Activated CD8-positive, alpha-beta memory T cell treated with anti-CD3 and anti-CD28 coated beads, Interleukin-2, amount 50 U/mL, for 1 hour (primary cell): ENCODE data around the gene LOXL3.
A peak's percentile ranks its signal among the peaks of the same experiment; 100 is the strongest.

Experiments
- DNase-seq: peaks from one replicate; pipeline ENCODE4 v3.0.0-alpha.2; 2020; ENCODE audit errors: extremely low read depth

LOXL3 gene

GRCh38 chr2:74553892-74554819 lies at the start of gene LOXL3, which contains the start of gene DOK1:
Gene LOXL3, minus strand, starts transcription at chr2:74553942. Its CDS starts 1,308 bp downstream, at chr2:74552634.
Gene DOK1, plus strand, starts transcription at chr2:74554720. Its CDS starts 35 bp downstream, at chr2:74554755.
- DNase-seq: peak; percentile 47

DNA sequence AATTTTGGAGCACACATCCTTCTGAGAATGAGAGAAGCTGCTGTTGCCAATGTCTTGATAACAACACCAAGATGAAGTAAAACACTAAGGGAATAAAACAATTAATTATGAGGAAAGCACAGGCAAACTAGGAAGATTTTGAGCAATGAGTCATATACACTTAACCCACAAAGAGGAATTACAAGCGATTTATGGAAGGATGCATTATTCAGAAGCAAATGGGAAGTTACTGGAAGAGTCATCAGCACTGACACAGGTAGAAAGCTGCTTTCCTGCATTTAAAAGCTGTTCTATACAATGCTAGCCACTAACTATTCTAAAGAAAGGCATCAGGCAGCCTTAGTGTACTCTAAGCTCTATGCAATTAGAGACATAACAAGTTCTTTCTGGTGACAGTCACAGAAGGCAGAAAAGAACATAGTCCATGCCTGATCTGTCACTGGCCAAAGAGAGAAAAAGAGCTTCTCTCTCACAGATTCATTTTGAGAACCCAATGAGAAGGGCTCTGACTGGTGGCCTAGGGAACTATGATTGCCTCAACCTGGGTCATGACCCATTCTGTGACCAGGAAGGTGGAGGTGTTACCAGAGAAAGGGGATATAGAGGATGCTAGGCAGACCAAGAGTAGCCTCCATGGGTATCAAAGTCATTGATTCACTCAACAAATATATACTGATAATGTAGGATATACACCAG lies 49.0 kb upstream of the LOXL3 start:
- DNase-seq: no peak

DNA sequence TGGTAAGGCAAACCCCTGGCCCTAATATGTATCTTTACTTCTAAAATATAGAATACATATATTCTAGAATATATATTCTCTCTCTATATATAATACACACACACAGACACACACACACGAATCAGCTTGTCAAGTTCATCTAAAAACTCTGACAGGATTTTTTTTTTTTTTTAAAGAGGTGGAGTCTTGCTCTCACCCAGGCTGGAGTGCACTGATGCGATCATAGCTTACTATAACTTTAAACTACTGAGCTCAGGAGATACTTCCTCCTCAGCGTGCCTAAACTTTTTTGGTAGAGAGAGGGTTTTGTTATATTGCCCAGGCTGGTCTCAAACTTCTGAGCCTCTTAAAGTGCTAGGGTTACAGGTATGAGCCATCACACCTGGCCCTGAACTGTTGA lies 45.9 kb upstream of the LOXL3 start:
- no peak for DNase-seq

GRCh38 chr2:74597410-74597809 lies 43.7 kb upstream of the LOXL3 start:
- no peak for DNase-seq

- no peak for DNase-seq
These were observed 42.8 kb upstream of the LOXL3 start for GRCh38 chr2:74596584-74596983.

DNA sequence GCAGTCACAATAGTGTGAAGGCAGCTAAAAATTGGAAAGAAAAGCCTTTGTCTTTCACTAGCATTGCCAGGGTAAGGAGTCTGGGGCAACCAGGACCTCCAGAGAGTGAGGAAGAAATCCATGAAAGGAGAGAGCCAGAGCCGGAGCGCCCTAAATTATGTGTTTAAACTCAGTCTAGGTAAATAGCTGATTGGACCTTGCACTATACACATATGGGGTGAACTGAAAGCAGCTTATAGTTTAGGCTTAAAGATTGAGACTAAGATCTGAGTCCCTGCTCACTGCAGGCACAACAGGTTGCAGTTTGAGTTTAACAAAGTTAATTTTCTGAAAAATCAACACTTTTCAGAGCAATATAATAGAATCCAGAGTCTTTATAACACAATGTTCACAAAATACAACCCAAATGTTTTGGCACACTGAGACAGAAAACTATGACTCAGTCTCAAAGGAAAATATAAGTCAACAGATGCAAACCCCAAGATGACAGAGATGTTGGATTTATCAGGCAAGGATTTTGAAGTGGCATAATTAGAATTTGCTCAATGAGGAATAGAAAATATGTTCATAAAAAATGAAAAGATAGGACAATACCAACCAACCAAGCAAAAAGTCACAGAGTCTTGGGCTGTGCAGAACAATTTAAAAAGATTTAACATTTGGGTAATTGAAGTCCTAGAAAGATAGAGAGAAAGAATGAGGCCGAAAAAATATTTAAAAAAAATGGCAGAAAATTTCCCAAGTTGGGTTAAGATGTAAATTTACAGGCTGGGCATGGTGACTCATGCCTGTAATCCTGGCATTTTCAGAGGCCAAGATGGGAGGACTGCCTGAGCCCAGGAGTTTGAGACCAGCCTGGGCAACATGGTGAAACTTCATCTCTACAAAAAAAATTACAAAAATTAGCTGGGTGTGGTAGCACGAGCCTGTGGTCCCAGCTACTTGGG lies 40.4 kb upstream of the LOXL3 start:
- DNase-seq: no peak

DNA sequence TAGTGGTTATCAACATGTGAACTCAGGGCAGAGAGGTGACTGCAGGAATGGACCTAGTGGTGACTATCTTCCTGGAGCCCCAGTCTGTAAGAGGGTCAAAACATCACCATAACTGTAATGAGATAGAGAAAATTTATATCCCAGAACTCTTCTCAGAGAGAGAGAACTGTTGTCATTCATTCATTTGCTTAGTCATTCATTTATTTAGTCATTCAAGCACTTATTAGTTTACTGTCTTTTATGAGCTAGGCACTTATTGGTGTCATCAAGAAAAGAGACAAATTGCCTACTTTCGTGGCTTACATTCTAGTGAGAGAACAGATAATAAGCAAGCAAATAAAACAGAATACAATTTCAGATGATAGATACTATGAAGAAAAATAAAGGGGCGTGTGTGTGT lies 34.9 kb upstream of the LOXL3 start:
- DNase-seq: no peak

GRCh38 chr2:74587664-74588277 lies 34.0 kb upstream of the LOXL3 start:
- no peak for DNase-seq

DNA sequence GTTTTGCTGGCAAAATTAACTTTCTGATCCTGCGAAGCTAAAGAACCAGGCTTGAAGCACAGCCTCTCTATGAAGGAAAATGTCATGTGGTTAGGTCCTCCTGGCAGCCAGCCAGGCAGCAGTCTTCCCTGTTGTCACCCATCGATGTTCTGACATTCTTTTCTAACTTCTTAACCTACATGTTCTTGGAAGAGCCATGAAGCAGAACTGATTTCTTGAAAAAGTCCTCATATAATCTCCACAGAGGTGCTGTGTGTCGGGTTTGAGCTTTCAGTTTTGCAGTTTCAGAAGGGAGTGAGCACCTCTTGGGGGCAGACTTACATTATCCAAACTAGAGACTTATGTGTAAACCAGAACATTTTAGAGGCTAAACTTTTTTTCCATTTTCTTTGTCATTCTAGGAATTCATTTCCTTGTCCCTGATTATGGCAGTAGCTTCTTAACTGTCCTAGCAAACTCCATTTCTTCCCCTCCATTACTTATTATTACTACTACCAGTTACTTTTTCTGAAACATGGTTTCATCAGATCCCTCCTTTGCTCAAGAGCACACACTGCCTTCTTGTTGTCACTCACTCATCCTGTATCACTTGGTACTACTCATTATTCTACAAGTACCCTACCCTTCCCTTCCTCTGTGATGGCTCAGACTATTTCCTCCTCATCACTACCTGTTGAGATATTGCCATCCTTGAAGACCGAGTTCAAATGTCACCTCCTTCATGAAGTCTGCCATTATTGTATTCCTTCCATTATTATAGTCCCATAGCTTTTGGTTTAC lies 31.9 kb upstream of the LOXL3 start:
- DNase-seq: no peak

- DNase-seq: no peak
These were observed 30.4 kb upstream of the LOXL3 start for GRCh38 chr2:74584088-74584645.

DNA sequence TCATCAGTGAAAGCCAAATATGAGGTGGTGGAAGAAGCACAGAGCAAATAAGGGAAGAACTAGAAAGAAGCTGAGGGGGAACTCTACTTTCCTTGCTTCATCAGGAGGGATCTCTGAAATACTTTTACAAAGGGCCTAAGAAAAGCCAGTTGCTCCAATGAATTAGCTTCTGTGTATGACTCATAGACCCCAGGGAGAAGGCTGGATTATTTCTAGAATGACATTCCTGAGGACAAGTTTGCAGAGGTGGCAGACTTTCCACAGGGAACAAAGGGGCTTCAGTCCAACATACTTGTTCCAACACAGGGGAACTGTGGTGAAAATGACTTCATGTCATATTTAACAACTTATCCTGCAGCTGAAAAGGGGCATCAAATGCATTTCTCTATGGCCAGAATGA lies 29.8 kb upstream of the LOXL3 start:
- DNase-seq: no peak

- DNase-seq: no peak
These were observed 28.4 kb upstream of the LOXL3 start for GRCh38 chr2:74582184-74582583.

DNA sequence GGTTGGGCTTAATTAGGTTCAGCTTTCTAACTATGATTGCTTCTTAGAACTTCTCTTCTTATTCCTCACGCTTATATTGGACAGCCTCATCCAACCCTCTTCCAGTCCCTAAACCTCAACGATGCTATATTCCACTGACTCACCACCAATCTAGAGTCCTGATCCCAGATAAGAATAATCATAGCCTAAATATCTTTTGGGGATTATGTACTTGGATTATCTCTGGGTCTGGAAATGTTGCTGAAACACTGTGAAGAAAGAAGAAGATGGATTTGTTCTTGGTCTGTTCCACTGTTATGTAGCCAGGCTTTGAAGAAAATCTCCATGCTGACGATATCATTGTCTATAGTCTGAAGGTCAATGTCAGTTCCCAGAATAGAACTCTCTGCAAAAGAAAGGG lies 27.7 kb upstream of the LOXL3 start:
- DNase-seq: no peak

- DNase-seq: no peak
These were observed 24.7 kb upstream of the LOXL3 start for GRCh38 chr2:74578408-74578807.

DNA sequence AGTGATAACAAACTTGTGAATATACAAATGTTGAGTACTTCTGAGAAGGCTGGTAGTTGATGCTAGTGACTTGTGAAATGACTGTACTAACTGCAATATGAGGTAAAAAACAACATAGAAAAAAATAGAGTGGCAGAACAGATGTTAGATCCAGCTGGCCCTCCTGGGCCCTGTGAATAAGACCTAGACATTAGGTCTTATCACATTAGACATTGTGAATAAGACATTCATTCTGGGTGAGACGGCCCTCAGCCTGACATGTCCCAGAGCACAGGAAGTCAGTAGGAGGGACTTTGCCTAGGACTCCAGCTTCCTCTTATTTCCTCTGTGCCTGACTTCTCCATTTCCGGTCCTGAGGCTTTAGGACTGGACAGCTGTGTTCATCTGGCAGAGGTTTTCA lies 23.7 kb upstream of the LOXL3 start:
- no peak for DNase-seq

- DNase-seq: no peak
These were observed 23.1 kb upstream of the LOXL3 start for GRCh38 chr2:74576863-74577229.

GRCh38 chr2:74576211-74576862 lies 22.6 kb upstream of the LOXL3 start:
- no peak for DNase-seq

DNA sequence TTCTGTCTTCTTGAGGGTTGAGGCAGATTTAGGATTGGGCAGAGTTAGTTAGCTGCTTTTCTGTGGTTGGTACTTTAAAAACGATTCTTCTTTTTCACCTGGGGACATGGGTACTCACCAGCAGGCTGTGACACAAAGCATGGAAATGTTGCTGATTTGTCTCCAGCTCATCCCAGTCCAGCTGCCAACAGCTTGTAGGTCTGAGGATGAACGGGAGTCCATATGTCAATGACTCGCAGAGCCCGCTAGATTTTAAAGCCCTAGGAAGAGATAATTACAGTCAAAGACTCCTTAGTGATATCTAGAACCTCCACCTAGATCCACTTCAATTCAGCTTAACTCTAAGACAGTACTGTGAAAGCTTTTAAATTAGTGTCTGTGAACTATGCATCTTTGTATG lies 21.6 kb upstream of the LOXL3 start:
- DNase-seq: no peak

DNA sequence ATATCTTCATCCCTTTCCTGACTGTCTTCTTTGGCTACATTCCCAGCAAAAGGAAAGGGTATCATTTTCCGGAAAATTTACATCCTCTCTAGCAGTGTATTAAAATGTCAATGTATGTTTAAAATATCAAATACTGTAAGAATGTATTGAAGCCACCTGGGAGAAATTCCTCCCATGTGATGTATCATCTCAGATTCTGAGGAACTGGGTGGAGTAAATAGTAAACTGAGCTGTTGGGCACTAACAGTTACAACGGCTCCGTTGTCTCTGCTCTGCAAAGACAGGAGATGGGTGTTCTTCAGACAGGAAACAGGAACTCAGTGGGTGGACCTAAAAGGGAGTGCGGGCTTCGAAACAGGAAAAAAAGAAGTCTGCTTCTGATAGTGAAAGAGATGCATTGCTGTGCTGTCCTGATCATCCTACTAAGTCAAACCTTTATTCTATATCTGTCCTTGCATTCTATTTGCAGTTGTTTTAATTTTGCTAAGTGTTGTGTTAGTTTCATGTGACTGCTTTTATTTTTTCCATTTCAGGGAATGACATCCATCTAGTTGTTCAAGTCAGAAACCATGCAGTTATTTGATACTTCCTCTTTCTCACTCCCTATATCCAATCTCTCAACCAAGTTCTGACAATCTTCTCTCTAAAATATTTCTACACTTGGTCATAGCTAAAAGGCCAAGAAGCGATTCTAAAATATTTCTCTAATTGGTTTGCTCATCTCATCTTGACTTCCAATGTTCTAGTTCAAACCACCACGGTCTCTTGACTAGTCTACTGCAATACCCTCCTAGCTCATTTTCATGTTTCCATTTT lies 20.2 kb upstream of the LOXL3 start:
- DNase-seq: no peak
